HTR-8/SVneo (cell line): ENCODE data around the gene PLPP2.

Source experiments
- DNase-seq: peaks from one replicate; pipeline ENCODE4 v3.0.0; 2011; ENCODE audit warnings: low spot score, mixed read lengths; ENCODE audit not compliant: insufficient read length
- FAIRE-seq: peaks from 2 replicates; lab custom pipeline; 2011; peaks lifted over from hg19 to GRCh38; lab: Jason Lieb, UNC

The PLPP2 gene

DNA sequence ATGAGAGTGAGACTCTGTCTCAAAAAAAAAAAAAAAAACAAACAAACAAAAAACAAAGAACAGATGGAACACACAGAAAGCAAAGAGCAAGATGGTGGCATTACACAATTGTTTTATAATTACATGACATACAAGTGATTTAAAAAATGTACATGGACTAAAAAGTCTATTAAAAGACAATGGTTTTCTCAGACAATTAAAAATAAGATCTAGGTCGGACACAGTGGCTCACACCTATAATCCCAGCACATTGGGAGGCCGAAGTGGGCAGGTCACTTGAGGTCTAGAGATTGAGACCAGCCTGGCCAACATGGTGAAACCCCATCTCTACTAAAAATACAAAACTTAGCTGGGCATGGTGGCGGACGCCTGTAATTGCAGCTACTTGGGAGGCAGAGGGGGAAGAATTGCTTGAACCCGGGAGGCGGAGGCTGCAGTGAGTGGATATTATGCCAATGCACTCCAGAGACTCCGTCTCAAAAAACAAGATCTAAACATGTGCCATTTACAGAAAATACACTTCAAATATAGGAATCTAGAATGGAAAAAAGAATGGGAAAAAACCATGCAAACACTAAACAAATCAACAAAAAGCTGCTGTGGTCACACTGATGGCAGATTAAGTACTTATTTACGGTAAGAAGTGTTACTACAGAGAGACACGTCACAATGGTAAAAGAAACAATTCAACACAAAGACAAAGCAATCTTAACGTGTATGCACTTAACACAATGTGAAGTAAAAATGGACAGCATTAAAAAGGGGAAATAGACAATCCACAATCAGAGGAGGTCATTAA is 26.7 kb upstream of the PLPP2 start:
- FAIRE-seq (peak; percentile 33), DNase-seq (no peak)

DNA sequence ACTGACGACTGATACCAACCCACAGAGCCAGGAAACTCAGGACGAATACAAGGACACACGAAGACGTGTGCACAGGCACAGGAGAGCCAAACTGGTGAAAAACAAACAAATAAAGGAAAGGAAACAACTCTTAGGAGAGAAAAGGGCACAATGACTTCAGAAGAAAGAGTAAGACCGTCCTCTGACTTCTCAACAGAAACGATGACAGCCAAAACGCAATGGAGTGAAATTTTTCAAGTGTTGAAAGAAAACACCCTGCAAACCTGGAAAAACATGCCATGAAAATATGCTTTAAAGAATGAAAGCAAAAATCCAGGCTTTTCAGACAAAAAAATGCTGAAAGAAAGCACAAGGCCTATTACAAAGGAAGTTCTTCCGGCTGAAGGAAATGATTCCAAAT is 24.6 kb upstream of the PLPP2 start:
- DNase-seq = no peak
- no peak for FAIRE-seq

DNA sequence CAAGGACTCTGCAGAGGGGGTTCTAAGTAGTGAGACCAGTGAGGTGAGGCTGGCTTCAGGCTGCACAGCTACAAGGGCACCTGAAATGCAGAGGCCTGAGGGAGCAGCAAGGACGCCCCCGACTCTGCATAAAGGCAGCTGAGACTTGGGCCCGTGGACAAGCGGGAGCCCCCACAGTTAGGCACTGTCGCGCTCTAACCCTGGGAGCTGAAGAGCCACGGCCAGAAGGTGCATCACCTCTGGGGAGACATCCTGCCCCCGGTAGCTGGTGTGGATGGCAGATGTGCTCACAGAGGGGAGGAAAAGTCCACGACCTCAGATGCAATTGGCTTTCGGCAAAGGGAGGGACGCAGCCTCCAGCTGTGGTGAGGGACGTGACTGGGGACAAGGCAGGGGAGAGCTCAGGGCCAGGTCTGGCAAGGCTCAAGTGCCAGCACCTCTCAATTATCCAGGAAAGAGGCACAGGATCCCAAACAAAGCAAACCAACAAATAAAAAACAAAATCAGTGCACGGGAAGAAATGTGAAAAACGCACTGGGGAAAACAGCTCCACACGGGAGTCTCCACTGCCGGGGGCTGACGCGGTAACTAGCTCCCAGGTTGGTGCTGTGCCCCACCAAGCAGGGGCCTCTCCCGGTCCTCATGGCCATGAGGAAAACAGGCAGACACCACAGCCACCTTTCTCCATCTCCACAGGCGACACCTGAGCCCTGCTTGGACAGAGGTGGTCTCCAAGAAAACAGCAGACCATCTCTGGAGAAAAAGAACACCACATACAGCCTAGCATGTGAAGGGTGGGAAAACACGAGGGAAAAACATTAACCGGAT is 23.0 kb upstream of the PLPP2 start:
- DNase-seq = no peak
- no peak for FAIRE-seq

DNA sequence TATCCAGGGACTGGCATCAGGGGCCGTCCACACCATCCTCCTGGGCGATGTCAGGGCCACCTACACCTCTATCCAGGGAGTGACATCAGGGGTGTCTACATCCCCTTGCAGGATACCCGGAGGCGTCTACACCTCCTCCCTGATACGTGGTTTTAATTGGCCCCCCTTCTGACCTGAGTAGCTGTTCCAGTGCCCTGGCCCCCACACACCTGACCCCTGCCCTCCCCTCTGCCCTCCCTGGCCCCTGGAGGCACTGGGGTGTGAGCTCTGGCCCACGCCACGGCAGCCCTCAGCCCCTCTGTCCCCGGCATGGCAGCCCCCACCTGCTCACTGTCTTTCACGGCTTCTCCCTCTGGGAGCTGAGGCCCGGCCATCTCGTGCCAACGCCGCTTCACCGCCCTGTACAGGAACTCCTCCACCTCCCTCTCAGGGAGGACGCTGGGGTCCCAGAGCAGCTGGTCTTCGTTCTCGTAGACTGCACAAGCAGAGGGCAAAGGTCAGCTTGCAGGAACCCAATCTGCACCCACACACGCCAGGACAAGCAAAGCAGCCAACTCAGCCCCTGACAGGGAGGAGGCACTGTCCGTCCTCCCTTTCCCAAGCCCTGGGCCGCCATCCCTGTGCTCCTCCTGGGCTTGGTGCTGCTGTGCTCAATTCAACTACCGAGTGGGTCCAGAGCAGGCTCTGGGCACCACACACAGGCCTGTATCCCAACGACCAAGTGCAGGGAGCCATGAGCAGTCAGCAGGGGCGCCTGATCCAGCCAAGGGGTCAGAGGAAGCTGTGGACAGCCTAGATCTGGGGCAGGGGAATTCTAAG is 22.2 kb upstream of the PLPP2 start:
- FAIRE-seq (no peak), DNase-seq (no peak)

DNA sequence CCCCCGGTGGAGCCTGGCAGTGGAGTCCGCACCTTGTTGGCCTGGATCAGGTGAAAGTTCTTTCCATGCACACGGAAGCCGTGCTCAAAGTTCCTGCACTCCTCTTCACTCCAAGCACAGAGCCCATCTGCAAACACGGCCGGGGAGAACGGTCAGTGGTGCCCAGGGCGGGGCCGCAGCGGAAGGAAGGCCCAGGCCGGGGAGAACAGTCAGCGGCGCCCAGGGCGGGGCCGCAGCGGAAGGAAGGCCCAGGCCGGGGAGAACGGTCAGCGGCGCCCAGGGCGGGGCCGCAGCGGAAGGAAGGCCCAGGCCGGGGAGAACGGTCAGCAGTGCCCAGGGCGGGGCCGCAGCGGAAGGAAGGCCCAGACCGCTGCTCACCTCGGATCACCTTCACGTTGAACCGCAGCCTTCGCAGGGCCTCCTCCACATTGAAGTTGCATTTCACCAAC is 20.6 kb upstream of the PLPP2 start:
- DNase-seq (no peak), FAIRE-seq (no peak)

DNA sequence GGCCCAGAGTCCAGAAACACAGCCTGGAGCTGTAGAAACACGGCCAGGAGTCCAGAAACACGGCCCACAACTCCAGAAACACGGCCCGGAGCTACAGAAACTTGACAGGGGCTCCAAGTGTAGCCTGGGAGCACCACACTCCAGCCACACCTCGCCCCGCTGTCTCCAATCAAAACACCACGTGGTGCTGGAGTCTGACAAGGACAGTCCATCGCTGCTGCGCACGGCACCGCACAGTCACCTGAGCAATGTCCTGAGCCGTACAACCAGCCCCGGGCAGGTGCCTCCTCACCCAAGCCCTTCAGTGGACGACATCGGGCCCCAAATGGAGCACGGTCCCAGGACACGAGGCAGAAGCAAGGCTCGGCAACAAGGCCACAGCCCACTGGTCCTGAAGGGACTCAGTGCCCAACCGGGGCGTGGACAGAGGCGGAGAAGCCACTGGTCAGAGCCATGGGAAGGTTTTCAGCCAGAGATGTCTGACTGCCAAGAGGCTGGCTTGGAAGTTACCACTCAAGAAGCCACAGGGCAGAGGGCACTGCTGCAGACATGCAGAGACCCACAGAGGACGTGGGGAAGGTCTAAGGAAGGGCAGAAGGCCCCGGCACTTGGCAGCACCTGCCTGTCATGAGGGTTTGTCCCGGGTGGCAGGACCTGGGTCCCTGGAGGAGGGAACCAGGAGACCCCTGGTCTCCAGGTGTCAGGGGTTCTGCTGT is 19.7 kb upstream of the PLPP2 start:
- FAIRE-seq = no peak

DNA sequence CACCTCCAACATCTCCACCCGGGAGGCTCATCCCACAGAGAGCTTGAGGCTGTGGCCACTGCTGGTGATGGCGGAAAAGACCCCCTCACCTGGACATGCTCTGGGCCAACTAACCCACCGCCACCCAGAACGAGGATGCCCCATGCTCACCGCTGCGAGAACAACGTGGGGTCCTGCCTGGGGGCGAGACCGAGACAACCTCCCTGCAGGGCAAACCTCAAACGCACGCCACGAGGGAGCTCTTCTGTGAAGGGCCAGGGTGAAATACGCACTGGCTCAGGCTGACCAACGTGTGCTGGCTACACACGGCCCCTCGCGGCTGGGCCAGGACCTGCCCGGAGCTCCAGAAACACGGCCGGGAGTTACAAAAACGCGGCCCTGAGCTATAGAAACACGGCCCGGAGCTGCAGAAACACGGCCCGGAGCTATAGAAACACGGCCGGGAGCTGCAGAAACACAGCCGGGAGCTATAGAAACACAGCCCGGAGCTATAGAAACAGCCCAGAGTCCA is 19.0 kb upstream of the PLPP2 start:
- no peak for FAIRE-seq
- DNase-seq = no peak

More for the DNA sequence above, 19.7 kb upstream of the PLPP2 start:
- DNase-seq = no peak

DNA sequence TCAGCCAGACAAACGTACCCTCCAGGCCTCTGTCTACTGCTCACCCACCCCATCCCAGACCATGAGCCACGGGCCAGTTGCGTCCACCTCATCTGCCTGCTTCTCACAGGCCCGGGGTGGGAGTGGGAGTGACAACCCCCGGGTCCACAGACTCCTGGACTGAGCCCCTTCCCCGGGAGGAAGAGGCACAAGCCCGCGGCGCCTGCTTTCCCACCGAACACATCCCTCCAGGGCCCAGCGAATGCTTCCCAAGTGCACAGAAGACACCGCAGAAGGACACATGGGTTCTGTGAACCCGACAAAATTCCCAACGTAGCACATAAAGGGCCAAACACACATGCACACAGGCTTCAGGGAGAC is 18.0 kb upstream of the PLPP2 start:
- DNase-seq = no peak
- no peak for FAIRE-seq

DNA sequence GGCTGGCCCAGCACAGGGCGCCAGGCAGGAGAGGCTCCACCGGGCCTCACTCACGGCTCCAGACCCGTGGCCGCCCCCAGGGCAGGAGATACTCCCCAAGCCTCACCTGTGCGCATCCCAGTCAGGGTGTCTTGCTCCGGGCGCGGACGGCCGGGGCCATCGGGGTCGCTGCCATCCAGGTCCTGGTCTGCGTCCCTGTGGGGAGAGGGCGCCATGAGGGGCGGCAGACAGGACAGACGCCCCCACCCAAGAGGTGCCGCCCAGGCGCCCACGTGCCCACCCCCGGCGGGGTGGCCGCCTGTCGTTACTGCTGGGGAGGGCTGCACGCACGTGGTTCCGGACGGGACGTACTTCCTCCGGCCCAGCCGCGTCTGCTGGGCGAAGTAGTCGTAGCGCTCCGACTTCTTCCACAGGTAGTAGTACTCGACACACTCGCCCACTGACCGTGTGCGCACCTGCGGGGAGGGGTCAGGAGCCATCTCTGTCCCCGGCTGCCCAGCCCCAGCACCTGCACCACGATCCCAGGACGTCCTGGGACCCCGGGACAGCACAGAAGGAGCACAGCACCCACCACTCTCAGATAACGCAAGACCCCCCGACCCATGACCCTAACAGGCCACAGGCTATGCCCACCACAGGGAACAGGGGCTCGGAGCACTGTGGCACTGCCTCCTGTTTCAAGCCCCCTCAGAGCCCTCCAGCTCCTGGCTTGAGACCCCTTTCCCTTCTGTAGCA is 17.4 kb upstream of the PLPP2 start:
- no peak for DNase-seq
- FAIRE-seq = no peak

DNA sequence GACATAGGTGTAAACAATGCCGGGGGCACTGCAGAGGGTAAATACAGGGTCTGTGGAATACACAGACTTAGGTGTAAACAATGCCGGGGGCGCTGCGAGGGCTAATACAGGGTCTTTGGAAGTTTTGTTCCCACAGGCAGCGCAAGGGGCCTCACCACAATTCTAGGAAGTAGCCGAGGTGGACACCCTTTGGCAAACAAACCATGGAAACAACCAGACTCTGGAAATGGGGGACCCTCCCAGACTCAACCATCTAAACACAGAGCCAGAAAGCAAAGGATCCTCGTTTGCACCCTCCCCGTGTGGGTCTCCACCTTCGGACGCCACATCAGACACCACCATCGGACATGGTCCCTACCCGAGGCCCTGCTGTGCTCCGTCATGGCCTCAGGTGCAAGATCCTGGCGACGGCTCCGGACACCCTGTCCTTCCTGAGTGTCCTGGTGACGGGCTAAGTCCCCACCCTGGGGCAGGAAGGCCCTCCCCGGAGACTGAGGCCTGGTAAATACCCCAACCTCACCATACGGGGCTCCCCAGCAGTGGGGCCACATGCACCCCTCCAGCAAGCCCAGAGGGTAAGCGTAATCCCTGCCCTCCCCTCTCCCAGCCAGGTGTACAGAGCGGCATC is 16.7 kb upstream of the PLPP2 start:
- DNase-seq (no peak), FAIRE-seq (no peak)

DNA sequence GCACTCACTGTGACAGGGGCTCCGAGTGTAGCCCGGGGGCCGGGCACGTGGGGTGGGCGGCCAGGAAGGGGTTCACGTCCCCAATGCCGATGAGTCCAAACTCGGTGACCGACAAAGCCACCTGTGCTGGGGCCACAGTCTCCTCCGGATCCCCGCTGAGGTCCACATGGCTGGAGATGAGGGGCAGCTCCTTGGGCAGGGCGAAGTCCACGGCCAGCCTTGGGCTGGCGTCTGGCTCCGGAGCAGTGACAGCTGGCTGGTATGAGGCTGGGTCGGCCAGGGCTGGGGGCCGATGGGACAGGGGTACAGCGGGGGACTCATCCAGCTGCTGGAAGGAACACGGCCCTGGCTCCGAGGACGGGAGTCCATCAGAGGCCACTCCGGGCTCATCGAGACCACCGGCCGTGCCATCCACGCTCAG is 15.9 kb upstream of the PLPP2 start:
- DNase-seq (no peak), FAIRE-seq (no peak)

DNA sequence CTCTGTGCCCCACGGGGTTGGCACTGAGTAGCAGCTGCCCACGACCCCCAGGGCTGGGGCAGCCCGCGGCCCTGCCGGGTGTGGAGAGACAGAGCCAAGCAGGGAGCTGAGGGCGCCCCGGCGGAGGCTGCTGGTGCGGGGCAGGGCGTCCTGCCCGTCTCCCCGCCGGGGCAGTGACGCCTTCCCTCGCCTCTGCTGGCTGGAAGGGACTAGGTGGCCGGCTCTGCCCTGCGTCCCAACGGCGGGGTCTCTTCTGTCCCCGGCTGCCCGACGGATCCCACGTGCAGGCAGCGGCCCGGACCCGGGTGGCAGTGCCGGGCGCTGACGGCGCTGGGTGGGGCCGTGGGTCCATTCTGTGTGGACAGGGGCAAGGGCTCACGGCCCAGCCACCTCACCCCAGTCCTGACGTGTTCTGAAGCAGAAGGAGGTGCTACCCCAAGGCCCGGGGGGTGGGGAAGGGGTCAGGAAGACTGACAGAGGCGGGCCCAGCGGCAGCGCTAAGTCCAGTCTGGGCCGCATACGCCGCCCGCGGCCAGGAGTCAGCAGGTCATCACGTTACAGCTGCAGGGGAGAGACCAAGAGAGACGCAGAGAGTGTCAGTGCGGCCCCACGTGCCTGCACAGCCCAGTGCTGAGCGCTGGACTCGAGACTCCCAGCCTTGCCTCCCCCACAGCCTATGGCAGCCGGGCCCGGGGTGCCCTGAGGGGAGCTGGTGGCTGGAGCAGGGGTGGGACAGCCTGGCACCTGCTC is 15.1 kb upstream of the PLPP2 start:
- FAIRE-seq (no peak), DNase-seq (no peak)

DNA sequence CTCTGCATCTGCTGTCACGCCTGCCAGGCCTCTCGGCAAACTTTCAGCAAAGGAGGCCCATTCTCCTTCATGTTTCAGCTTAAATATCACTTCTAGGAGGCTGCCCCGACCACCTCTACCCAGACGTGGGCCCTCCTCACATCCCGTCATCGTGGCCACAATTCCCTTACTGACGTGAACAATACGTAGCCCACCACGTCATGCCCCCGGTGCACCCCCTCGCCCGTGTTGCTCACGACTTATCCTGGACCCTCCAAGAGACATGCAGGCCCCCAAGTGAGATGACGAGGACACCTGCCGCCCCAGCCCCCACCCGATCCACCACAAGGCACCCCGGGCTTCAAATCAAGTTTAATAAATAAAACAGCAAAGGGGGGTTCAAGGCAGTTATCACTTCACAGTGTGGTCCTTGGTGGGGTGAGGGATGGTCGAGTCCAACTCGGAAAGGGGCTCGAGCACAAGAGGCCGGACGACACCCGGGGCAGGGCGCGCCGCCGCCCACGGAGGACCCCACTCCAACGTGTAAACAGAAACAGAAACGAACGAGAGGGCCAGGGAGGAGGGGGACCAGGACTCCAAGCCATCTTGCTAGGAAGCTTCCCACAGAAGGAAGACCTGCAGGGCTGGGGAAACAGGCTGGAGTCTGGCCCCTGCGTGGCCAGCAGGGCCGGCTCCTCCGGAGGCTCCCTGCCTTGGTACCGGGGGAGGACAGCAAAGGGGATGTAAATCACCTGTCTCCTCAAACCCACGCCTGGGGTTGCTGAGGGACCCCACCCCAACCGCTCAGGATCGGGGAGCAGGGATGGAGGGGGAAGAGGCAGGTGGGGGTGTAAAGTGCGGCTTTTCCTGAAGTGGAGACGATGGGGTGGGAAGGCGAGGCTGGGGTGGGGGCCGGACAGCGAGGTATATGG is 14.3 kb upstream of the PLPP2 start:
- no peak for FAIRE-seq

DNA sequence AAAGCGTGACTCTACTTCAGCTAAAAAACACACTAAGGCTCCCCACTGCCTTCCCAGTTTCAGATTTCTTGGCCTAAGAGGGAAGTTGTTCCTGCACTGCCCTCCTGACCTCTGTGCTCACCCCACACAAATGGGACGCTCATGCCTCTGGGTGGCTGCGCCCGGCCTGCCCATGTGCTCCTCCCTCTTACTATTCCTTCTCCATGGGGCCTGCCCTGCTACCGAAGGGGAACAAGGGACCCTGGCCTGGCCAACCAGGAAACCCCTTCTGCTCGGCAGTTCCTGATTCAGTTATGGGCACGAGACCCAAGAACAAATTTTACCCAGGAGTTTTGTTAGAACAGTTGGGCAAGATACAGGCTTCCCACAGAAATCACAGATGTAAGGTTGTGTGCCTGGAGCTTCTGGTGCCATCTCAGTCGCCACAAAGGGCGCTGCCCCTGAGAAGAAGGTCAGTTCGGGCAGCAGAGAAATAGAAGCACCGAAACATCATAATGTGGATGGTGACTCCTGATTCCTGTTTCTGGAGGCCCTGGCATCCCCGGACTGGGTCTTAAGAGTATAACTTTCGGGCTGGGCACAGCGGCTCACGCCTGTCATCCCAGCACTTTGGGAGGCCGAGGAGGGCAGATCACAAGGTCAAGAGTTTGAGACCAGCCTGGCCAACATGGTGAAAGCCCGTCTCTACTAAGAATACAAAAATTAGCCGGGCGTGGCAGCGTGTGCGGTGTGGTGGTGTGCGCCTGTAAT is 5.4 kb upstream of the PLPP2 start:
- DNase-seq (no peak), FAIRE-seq (no peak)

More for the DNA sequence above, 14.3 kb upstream of the PLPP2 start:
- no peak for DNase-seq

DNA sequence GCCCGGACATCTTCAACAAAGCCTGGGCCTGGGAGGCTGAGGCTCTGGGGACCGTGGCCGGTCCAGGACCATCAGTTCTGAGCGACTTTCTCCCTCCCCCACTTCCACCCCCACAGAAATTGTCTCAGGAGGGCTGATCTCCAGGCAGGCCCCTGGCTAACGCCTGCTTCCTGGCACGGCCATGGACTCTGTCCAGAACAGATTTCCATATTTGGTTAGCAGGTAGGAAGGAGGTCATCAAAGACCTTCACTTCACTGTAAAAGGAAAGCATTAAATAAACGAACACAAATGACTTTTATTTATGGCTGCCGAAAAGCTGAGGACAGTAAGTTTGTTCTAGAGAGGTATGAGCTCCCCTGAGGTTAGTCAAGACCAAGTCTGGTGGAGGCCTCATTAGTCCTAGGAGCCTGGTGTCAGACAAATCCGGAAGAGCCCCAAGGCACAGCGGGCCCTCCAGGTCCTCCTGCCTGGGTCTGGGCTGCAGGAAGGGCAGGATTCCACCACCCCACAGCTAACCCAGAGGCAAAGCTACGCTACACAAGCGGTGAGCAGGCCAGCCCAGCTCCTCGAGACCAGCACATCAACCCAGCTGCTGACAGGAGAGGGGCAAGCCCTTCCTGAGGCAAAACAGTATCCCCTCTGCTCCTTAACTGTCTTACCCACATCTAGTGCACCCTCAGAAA is 4.6 kb upstream of the PLPP2 start:
- no peak for FAIRE-seq
- DNase-seq = no peak
